GM20431 (cell line): ENCODE results near the gene EPHA10.

Experiments used
- in situ Hi-C: fragments of 300-500 bp; cut with MseI, MboI; formaldehyde crosslinking; loops from one replicate; pipeline ENCODE4 v1.15.0; 2020; ENCODE audit warnings: low sequenced_read_pairs; ENCODE audit not compliant: unreplicated experiment

The EPHA10 gene

DNA sequence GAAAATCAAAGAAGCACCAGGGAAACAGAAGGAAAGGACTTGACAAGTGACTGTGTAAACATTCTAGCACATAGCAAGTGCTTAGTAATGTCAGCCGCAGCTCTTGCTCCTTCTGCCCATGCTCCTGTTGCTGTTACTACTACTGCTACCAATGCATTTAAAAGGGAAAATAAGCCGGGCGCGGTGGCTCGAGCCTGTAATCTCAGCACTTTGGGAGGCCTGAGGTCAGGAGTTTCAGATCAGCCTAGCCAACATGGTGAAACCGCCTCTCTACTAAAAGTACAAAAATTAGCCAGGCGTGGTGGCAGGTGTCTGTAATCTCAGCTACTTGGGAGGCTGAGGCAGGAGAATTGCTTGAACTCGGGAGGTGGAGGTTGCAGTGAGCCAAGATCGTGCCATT is 80.7 kb downstream of the EPHA10 start:
- in situ Hi-C loops: loop anchor here (10.0 to 25.0 kb wide), 2 partner anchors 79 to 222 kb away; partner anchors contain the start of gene ZC3H12A

DNA sequence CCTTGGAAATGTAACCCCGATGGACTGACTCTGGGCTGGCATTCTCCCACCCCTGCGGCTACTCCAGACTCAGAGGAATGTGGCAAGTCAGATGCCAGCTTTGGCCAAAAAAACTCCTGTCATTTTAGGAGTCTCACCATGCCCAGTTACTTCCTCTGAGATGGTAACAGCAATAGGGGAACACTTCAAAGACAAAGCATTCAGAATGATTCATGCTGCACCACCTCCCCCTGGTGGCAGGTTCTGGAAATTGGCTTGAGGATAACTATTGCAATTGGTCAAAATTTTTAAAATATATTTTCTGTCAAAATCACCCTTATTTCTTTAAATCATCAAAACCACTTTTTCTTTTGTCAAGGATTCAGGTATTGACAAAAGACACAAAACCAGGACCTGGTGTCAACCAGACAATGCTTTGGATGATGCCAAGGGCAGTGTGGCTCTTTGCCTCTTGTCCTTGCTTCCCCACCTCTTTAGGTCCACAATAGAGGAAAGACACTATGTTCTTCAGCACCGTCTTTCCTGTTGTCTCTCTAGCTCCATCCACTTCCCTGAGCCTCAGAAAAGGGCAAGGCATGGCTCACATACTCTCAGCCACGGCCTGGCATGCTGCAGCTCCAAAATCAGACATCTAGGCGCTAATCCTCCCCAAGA is 82.5 kb downstream of the EPHA10 start:
- in situ Hi-C loops: loop anchor here (10.0 to 25.0 kb wide), 2 partner anchors 78 to 220 kb away; partner anchors contain the start of gene ZC3H12A

DNA sequence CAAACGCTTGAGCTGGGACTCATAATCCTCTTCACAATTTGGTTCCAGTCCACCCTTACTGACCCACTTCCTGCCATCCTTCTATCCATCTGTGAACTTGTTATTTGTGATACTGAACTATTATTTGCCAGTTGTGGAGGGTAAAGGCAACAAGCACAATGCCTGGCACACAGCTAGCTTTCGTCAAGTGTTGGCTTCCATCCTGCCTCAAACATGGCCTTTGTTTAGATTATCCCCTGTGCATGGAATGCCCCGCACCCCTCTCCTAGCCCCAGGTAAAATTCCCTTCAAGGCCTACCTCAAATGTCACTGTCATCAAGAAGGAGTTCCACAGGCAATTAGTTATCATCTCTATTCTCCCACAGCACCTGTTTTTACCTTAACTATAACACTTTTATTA is 84.0 kb downstream of the EPHA10 start:
- in situ Hi-C loops: loop anchor here (10.0 to 25.0 kb wide), 2 partner anchors 76 to 219 kb away; partner anchors contain the start of gene ZC3H12A

DNA sequence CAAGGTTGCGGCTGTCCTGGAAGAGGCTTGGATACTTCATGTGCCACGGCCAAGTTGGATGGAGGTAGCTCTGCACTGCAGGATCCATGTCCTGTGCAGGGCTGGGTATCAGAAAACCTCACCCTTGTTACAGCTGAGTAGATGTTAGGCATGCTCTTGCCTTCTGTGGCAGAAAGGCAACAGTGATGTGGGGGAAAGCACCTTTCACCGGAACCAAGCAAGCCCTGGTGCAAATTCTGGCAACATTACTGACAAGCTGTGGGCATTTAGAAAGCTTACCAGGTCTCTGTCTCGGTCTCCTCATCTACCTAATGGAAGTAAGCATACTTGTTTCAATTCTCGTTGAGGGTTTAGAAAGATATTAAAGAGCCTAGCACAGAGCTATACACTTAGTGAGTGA is 87.1 kb downstream of the EPHA10 start:
- in situ Hi-C loops: loop anchor here (25.0 kb wide), 1 partner anchor 216 kb away; the partner anchor contains the start of gene ZC3H12A

DNA sequence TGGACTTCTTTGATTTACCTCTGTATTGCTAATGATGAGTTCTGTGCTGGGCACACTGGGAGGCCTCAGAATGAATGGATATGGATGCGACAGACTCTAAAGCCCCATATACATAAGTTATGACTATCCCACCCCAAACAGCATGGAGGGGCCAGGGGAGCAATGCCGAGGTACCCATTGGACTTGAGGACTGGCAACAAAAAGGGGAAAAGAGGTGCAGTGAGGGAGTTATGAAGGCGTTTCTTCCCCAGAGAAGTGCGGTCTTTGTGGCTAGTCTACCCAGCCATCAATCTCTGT is 87.8 kb downstream of the EPHA10 start:
- in situ Hi-C loops: loop anchor here (25.0 kb wide), 1 partner anchor 215 kb away; the partner anchor contains the start of gene ZC3H12A

DNA sequence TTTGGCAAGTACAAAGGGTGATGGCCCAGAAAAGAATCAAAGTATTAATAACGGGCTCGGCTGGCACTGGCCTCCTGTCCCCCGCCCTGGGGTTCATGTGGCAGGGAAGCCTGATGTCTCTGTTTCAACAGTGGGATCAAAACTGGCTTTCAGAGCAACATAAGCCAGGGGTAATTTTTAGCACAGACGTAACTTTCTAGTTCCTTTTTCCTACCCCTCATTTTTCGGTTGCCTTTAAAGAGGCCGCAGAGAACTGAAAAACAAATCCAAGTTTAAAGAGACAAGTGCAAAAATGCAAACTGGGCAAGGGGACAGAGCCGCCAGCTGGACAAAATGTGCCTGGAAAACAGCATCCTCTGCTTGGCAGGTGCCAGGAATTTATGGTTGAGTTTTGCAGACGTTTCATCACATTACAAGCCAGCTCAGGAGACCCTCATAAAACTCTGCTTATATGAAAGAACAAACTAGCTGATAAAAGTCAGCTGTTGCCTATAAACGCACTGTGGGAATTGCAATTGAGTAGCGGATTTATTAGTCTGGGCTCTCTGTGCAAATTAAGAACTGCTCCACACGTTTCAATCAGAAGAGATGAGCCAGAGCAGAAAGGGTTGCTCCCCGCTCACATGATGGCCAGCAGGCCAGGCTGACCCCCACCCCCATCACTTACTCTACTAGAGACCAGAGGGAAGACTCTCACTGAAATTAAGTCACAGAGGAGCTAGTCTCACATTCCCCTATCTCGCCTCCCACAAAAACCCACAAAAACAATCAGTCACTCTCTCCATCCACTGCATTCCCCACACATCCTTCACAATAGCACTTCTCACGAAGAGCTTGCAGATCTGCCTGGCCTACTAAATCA is 88.4 kb downstream of the EPHA10 start:
- in situ Hi-C loops: loop anchor here (25.0 kb wide), 1 partner anchor 214 kb away; the partner anchor contains the start of gene ZC3H12A

DNA sequence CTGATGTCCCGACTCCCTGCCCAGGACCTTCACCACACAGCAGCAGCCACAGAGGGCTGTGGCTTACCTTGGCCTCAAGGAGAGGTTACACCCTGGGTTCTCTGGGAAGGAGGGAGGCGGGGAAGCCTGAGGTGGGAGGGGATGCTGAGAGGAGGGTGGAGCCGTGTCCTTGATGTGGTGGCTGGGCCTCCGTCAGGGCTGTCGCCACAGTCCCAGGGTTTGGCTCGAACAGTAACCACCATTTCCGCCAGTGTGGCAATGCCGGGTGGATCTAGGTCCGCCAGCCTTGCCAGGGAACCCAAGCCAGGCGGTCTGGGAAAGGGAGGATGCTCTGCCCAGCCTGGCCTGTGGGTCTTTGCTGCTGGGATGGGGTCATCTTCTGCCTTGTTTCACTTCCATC is 91.0 kb downstream of the EPHA10 start:
- in situ Hi-C loops: no loop called here

DNA sequence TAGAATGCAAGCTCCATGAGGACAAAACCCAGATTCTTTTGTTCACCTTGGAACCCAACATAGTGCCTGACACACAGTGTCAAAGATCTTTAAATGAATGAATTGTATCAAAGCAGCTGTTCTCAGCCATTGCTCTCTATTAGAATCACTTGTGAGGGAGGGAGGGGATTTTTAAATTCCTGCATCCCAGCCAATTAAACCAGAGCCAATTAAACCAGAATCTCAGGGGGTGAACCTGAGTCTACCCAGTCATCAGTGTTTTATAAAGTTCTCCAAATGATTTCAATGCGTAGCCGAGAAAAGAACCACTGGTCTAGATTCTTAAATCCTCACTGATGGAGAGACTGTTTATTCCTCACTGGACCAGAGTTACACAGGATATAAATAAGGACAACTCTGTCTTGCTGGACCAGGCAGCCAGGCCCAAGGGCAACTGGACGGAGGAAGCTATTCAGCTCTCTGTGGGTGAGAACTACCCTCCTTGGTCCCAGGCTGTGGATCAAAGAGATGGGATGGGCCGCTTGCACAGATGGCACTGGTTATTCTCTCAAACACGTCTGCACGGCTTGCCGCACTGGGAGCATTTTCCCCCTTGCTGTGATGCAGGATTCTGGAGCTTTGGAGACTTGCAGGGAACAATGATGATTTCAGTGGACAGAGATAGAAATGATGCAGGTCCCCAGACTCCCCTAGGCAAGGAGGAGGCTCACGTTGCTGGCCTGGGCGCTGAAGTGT is 92.6 kb downstream of the EPHA10 start:
- in situ Hi-C loops: no loop called here

DNA sequence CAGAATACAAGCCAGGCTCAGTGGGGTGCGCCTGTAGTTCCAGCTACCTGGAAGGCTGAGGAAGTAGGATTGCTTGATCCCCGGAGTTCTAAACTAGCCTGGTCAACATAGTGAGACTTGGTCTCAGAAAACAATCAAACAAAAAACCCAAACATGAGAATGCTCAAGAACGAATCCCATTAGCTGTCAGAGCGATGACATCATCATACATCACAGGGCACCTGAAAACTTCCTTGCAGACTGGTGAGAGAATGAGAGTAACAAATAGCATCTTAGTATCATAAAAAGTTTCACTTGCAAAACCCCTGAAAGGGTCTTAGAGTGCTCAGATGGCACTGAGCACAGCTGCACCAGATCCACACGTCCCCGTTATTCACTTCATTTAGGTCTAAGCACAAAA is 93.7 kb downstream of the EPHA10 start:
- in situ Hi-C loops: no loop called here

DNA sequence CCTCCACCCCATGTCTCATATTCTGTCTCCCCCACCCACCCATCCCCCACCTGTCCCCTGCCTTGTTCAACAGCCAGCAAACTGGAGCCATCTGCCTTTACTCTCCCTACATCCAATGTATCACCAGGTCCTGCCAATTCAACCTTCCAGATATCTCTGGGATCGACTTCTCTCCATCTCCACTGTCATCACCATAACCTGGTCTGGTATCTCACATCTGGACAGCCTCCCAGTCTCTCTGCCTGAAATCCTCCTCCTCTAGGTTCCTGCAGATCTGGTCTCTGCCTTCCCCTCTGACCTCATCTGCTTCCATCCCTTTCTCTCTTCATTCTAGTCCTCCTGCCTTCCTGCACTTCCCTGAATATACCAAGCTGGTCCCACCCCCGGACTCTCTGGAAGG is 94.8 kb downstream of the EPHA10 start:
- in situ Hi-C loops: no loop called here

DNA sequence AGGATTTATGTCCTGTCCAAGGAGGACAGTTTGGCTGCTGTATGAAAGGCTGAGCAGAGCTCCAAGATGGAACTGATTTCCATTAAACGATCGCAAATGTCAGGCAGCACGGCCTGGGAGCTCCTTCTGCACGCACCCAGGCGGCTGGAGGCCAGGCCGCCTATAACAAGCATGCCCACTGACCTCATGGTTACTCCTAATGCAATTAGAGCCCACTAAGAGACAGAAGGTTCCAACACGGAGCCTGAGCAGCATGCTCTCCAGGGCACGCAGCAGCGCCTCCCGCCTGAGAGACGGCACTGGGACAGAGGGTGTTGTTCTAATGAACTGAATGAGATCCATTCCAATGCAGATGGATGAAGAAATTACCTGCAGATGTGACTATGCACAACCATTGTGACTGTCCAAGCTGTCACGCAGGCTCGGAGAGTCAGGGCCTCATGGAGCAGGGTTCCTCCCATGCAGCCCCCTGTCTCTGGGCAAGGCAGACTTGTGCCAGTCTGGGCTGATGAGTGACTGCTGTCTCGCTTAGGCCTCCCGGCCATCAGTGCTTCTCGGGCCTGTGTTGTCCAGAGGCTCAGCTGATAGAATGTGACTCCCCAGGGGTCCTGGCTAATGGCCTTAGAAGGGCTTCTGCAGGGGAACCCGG is 97.8 kb downstream of the EPHA10 start:
- in situ Hi-C loops: no loop called here

DNA sequence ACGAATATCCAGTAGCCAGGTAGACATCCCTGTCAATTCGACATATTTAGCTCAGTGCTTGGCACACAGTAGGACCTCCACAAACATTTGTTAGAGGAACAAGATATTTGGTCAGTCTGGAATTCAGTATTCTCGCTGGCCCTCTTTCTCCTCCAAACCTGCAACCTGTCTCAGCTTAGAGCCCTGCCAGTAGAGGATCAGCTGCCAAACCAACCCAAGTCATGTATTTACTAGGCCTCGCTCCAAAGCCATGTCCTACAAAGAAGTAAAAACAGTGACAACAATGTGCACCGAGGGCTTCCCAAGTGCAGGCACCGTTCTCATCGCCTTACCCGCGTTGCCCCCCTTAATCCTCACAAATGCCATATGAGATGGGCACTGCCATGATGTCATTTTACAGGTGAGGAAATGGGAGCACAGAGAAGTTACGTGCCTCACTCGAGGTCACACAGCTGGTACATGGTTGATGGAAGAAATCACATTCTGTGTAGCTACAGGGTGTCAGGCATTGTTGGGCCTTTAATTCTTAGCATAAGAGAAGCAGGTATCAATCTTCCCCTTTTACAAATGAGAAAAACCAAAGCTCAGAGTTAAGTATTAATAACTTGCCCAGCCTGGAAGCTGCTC is 98.6 kb downstream of the EPHA10 start:
- in situ Hi-C loops: no loop called here
